ENCODE measurements around the gene KCNK5.

DNA sequence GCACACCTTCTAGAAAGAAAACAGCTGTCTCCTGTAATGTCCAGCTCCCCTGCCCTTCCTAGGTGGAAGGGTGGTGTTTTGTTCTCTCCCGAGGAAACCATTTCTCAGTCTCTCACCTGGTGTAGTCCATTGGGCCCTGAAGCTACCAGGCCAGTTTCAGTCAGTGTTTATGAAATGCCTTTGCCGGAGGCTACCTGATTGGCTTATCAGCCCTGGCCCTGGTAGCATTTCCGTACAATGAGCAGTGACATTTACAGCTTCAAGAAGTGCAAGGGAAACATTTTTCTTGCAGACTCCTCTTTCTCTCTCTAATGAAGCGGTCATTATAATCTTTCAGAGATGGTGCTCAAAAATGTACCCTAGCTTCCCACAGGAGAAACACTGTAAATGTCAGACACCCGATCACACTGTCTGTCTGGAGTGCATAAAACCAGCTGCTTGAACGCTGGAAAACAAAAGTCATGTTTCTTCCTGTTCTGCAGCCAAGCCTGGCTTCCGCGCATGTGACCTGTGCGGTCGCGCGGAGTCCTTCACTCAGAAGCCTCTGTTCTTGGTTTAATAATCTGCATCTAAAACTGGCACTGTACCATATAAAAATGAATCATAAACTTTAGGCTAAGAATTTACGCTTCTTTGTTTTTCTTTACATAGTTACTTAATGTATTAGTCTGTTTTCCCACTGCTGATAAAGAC is 85.9 kb downstream of the KCNK5 start:
- no peak for TF ChIP-seq SIN3A (IDR thresholded peaks at IDR 0.05; ENCODE audit: borderline replicate concordance, insufficient read depth, low read length)
- TF ChIP-seq TAF1 (IDR thresholded peaks at IDR 0.05; ENCODE audit: borderline replicate concordance, insufficient read depth, low read length) = no peak

Data from PFSK-1 (cell line).